Trophoblast cell (in vitro differentiated cells and primary cell): Measurements from ENCODE around the gene CD79A.

ENCODE experiments used
- DNase-seq, 2 donors: peaks; one replicate each; pipeline ENCODE4 v3.0.0-alpha.2; 2016
- H2AFZ ChIP-seq: 2 replicates; pipeline ENCODE4 v1.6.1; 2013; ENCODE audit warnings: low read length, moderate library complexity, mild to moderate bottlenecking; ENCODE audit not compliant: insufficient read depth, poor library complexity
- H2AK5ac ChIP-seq: 2 replicates; pipeline ENCODE4 v1.6.1; 2013; ENCODE audit warnings: mild to moderate bottlenecking, low read length
- H2BK120ac ChIP-seq: 2 replicates; pipeline ENCODE4 v1.6.1; 2013; ENCODE audit warnings: low read length, mild to moderate bottlenecking, moderate library complexity; ENCODE audit not compliant: insufficient read depth, poor library complexity
- H2BK12ac ChIP-seq: 2 replicates; pipeline ENCODE4 v1.6.1; 2013; ENCODE audit warnings: mild to moderate bottlenecking, low read length, moderate library complexity
- H2BK5ac ChIP-seq: 2 replicates; pipeline ENCODE4 v1.6.1; 2013; ENCODE audit warnings: low read length, low read depth, moderate library complexity, mild to moderate bottlenecking; ENCODE audit not compliant: poor library complexity
- H3K14ac ChIP-seq: 2 replicates; pipeline ENCODE4 v1.6.1; 2013; ENCODE audit warnings: mild to moderate bottlenecking, low read length
- H3K18ac ChIP-seq: 2 replicates; pipeline ENCODE4 v1.6.1; 2013; ENCODE audit warnings: mild to moderate bottlenecking, low read length
- H3K23ac ChIP-seq: 2 replicates; pipeline ENCODE4 v1.6.1; 2013; ENCODE audit warnings: low read length
- H3K27ac ChIP-seq: 2 replicates; pipeline ENCODE4 v1.5.1; 2013; ENCODE audit warnings: low read depth, mild to moderate bottlenecking, inconsistent platforms, low read length, moderate library complexity
- H3K27me3 ChIP-seq: 2 replicates; pipeline ENCODE4 v1.6.1; 2013; ENCODE audit warnings: inconsistent platforms, mild to moderate bottlenecking, low read length, moderate library complexity; ENCODE audit not compliant: insufficient read depth
- H3K36me3 ChIP-seq, 2 experiments: 1 replicate in 1 of 2; 2 replicates in 1 of 2; pipeline ENCODE4 v1.6.1; 2013; ENCODE audit warnings: low read length in 2 of 2, mild to moderate bottlenecking in 2 of 2, moderate library complexity in 1 of 2; ENCODE audit not compliant: insufficient read depth in 2 of 2, control insufficient read depth in 1 of 2
- H3K4ac ChIP-seq: 2 replicates; pipeline ENCODE4 v1.6.1; 2013; ENCODE audit warnings: low read depth, mild to moderate bottlenecking, low read length, moderate library complexity
- H3K4me1 ChIP-seq, 2 experiments: 1 replicate in 1 of 2; 2 replicates in 1 of 2; pipeline ENCODE4 v1.6.1; 2013; ENCODE audit warnings: low read length in 2 of 2, mild to moderate bottlenecking in 2 of 2, moderate library complexity in 1 of 2; ENCODE audit not compliant: insufficient read depth in 2 of 2, control insufficient read depth in 1 of 2
- H3K4me2 ChIP-seq: 2 replicates; pipeline ENCODE4 v1.6.1; 2013; ENCODE audit warnings: inconsistent platforms, mild to moderate bottlenecking, low read length, moderate library complexity
- H3K4me3 ChIP-seq: 2 replicates; pipeline ENCODE4 v1.5.1; 2013; ENCODE audit warnings: mild to moderate bottlenecking, low read depth, low read length, inconsistent platforms
- H3K79me1 ChIP-seq: one replicate; pipeline ENCODE4 v1.6.1; 2013; ENCODE audit warnings: low read length
- H3K79me2 ChIP-seq: 2 replicates; pipeline ENCODE4 v1.6.1; 2013; ENCODE audit warnings: low read length, mild to moderate bottlenecking; ENCODE audit not compliant: control insufficient read depth, insufficient read depth, poor library complexity
- H3K9ac ChIP-seq: 2 replicates; pipeline ENCODE4 v1.6.1; 2013; ENCODE audit warnings: mild to moderate bottlenecking, low read length
- H3K9me3 ChIP-seq: 2 replicates; pipeline ENCODE4 v1.6.1; 2013; ENCODE audit warnings: low read depth, mild to moderate bottlenecking, control low read depth, inconsistent platforms, low read length; ENCODE audit not compliant: insufficient read depth
- H4K12ac ChIP-seq: 2 replicates; pipeline ENCODE4 v1.6.1; 2013; ENCODE audit warnings: low read depth, mild to moderate bottlenecking, low read length, moderate library complexity
- H4K8ac ChIP-seq: 2 replicates; pipeline ENCODE4 v1.6.1; 2013; ENCODE audit warnings: low read depth, mild to moderate bottlenecking, low read length, moderate library complexity
- H4K91ac ChIP-seq: one replicate; pipeline ENCODE4 v1.6.1; 2013; ENCODE audit warnings: low read depth, mild to moderate bottlenecking, low read length, moderate library complexity
- WGBS: extraction: QIAGEN DNeasy Blood & Tissue Kit; methylation state at CpG from one replicate; pipeline ENCODE4 v1.1.7; 2013; ENCODE audit warnings: missing lambda C conversion rate; ENCODE audit not compliant: insufficient read length, insufficient coverage; ENCODE audit errors: extremely low coverage; 5-methylcytosine and 5-hydroxymethylcytosine counted together

Gene CD79A

GRCh38 chr19:41860419-41861115, 16.5 kb upstream of the CD79A start:
- Histone ChIP-seq H3K4me1 (peaks cover 6 to 11% of the 10 kb centered on the region in 2 experiments), H3K4me3 (peak overlapping the region; percentile 88), H3K14ac (peak overlapping the region; percentile 91), H3K9me3 (no peaks in the 10 kb centered on the region), H2AK5ac (peak overlapping the region; percentile 72), H2BK12ac (peak overlapping the region; percentile 19), H4K8ac (peak overlapping the region; percentile 88), H3K23ac (no peak overlapping the region), H4K12ac (peak overlapping the region; percentile 22), H2AFZ (peak overlapping the region; percentile 20), H2BK120ac (peak overlapping the region; percentile 85), H3K4ac (peak overlapping the region; percentile 84), H2BK5ac (peak overlapping the region; percentile 94), H3K36me3 (peaks cover 42 to 47% of the 10 kb centered on the region in 2 experiments), H3K27ac (peak overlapping the region; percentile 85), H3K18ac (peak overlapping the region; percentile 81), H3K79me2 (peaks cover 20% of the 10 kb centered on the region), H3K9ac (peak overlapping the region; percentile 99), H4K91ac (peak overlapping the region; percentile 96), H3K79me1 (peaks cover 12% of the 10 kb centered on the region), H3K4me2 (peak overlapping the region; percentile 69), H3K27me3 (no peaks in the 10 kb centered on the region)
- no CpG with 5 or more reads among the region's 45 CpGs for WGBS
- DNase-seq: peak in 1 of 2 donors; percentile 33

DNA sequence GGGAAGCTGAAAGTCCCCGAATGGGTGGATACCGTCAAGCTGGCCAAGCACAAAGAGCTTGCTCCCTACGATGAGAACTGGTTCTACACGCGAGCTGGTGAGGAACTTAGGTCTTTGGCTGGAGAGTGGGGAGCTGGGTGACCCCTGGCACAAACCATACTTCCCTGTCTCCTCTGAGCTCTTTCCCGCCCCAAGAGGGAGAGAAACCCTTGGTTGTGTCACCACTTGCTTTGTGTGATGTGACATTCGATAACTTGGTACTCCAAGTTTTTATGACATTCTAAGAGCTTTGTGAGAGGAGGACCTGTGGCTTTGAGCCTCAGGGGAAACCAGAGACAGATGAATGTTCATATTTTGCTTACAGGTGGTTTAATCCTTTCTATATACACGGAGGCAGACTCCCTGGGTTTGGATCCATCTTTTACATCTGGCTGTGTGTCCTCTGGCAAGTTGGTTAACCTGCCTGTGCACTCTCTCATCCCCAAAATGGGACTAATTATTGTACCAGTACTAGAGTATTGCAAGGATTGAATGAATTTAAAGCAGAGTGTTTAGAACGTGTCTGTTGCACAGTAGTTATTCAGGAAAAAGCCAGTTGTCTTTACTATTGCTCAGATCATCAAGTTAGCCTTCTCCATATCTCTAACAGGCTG, 15.8 kb upstream of the CD79A start:
- Histone ChIP-seq H2AFZ (no peak overlapping the region), H3K27ac (no peak overlapping the region), H2AK5ac (no peak overlapping the region), H4K12ac (peak overlapping the region; percentile 5), H3K4me2 (peak overlapping the region; percentile 69), H2BK5ac (no peak overlapping the region), H3K9me3 (no peaks in the 10 kb centered on the region), H3K79me1 (peaks cover 12% of the 10 kb centered on the region), H3K9ac (peak overlapping the region; percentile 99), H3K18ac (no peak overlapping the region), H3K4me1 (peaks cover 6 to 11% of the 10 kb centered on the region in 2 experiments), H2BK120ac (no peak overlapping the region), H4K91ac (peak overlapping the region; percentile 96), H3K4ac (peak overlapping the region; percentile 84), H3K27me3 (no peaks in the 10 kb centered on the region), H3K14ac (peak overlapping the region; percentile 91), H3K23ac (no peak overlapping the region), H2BK12ac (peak overlapping the region; percentile 4), H4K8ac (no peak overlapping the region), H3K36me3 (peaks cover 45 to 51% of the 10 kb centered on the region in 2 experiments), H3K79me2 (peaks cover 20% of the 10 kb centered on the region), H3K4me3 (peak overlapping the region; percentile 88)
- no peak for DNase-seq
- WGBS: no CpG with 5 or more reads among the region's 9 CpGs

DNA sequence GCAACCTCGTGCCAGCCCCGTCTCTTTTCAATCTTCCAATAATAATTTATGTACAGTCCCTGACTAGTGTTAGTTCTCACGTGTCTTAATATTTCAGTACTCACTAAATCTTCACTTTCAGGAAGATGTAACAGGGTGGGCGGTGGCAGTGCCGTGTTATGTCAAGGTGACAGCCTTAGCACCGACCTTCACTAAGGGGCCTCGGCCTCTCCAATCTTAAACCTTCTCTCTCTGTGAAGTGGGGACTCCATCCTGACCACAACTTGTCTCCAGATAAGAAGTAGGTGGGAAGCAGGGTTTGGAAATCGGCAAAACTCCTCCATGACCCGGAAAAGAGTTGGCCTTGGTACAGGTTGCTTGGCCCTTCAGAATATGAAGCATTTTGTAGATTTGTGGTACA, 15.2 kb upstream of the CD79A start:
- Histone ChIP-seq H2AFZ (no peak overlapping the region), H3K36me3 (peaks cover 49 to 56% of the 10 kb centered on the region in 2 experiments), H3K18ac (no peak overlapping the region), H3K27me3 (no peaks in the 10 kb centered on the region), H2BK12ac (no peak overlapping the region), H4K91ac (no peak overlapping the region), H4K8ac (no peak overlapping the region), H3K4me1 (peaks cover 6 to 11% of the 10 kb centered on the region in 2 experiments), H3K79me2 (peaks cover 20% of the 10 kb centered on the region), H3K4me3 (no peak overlapping the region), H3K27ac (no peak overlapping the region), H3K23ac (no peak overlapping the region), H3K79me1 (peaks cover 12% of the 10 kb centered on the region), H3K9me3 (no peaks in the 10 kb centered on the region), H2AK5ac (no peak overlapping the region), H3K9ac (no peak overlapping the region), H3K14ac (no peak overlapping the region), H4K12ac (no peak overlapping the region), H2BK5ac (no peak overlapping the region), H2BK120ac (no peak overlapping the region), H3K4ac (peak overlapping the region; percentile 66), H3K4me2 (peak overlapping the region; percentile 69)
- DNase-seq: no peak
- WGBS: no CpG with 5 or more reads among the region's 9 CpGs

GRCh38 chr19:41862445-41862986, 14.6 kb upstream of the CD79A start:
- Histone ChIP-seq H3K9me3 (no peaks in the 10 kb centered on the region), H4K8ac (no peak overlapping the region), H2AK5ac (no peak overlapping the region), H4K12ac (no peak overlapping the region), H2AFZ (no peak overlapping the region), H3K14ac (no peak overlapping the region), H3K4me3 (no peak overlapping the region), H3K27ac (no peak overlapping the region), H2BK12ac (no peak overlapping the region), H3K4me2 (peak overlapping the region; percentile 69), H4K91ac (no peak overlapping the region), H3K9ac (peak overlapping the region; percentile 19), H3K4ac (peak overlapping the region; percentile 66), H3K79me1 (peaks cover 12% of the 10 kb centered on the region), H3K79me2 (peaks cover 20% of the 10 kb centered on the region), H3K36me3 (peaks cover 55 to 63% of the 10 kb centered on the region in 2 experiments), H3K23ac (no peak overlapping the region), H3K27me3 (no peaks in the 10 kb centered on the region), H2BK120ac (no peak overlapping the region), H3K4me1 (peaks cover 6 to 11% of the 10 kb centered on the region in 2 experiments), H2BK5ac (no peak overlapping the region), H3K18ac (no peak overlapping the region)
- WGBS: no CpG with 5 or more reads among the region's 2 CpGs
- DNase-seq: no peak
